ENCODE results near the gene LRP10.
"Not testable (repeated sequence)": the region's sequence is repeated elsewhere in the genome, so short reads cannot be mapped to it uniquely, and the experiment has no call there.

The LRP10 gene, protein sequence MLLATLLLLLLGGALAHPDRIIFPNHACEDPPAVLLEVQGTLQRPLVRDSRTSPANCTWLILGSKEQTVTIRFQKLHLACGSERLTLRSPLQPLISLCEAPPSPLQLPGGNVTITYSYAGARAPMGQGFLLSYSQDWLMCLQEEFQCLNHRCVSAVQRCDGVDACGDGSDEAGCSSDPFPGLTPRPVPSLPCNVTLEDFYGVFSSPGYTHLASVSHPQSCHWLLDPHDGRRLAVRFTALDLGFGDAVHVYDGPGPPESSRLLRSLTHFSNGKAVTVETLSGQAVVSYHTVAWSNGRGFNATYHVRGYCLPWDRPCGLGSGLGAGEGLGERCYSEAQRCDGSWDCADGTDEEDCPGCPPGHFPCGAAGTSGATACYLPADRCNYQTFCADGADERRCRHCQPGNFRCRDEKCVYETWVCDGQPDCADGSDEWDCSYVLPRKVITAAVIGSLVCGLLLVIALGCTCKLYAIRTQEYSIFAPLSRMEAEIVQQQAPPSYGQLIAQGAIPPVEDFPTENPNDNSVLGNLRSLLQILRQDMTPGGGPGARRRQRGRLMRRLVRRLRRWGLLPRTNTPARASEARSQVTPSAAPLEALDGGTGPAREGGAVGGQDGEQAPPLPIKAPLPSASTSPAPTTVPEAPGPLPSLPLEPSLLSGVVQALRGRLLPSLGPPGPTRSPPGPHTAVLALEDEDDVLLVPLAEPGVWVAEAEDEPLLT

DNA sequence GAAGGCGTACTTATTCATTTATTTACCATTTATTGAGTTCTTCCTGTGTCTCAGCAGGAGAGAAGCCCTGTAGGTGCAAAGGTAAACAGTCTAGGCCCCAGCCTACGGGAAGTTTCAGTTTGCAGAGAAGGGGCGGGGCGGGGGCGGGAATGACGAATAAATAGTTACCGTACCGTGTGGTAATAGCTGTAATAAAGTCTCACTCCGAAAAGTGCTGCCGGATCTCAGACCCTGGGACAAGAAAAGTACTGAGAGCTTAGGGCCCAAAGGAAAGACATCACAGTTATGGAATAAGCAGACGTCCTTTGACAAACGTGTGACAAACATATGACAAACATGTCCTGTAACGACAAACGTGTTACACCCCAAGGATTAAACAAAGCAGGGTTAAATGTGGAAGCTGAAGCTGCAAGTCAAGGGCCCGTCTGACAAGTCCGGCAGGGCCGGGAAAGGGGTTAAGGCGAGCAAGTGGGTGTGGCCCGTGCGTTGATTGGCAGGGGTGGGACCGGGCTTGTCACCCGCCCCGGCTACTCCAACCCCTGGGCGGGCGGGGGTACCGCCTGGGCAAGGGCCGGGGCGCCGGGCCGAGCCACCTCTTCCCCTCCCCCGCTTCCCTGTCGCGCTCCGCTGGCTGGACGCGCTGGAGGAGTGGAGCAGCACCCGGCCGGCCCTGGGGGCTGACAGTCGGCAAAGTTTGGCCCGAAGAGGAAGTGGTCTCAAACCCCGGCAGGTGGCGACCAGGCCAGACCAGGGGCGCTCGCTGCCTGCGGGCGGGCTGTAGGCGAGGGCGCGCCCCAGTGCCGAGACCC is at the start of gene LRP10:
Gene LRP10 (plus strand): TSS at position 517 of the 809 bp plus-strand sequence. CDS start 564 bp downstream, outside the sequence.
- peak; percentile 89 to 93 for DNase-seq

- no peak for DNase-seq
Observed at GRCh38 chr14:22822016-22822570, 49.4 kb upstream of the LRP10 start.

DNA sequence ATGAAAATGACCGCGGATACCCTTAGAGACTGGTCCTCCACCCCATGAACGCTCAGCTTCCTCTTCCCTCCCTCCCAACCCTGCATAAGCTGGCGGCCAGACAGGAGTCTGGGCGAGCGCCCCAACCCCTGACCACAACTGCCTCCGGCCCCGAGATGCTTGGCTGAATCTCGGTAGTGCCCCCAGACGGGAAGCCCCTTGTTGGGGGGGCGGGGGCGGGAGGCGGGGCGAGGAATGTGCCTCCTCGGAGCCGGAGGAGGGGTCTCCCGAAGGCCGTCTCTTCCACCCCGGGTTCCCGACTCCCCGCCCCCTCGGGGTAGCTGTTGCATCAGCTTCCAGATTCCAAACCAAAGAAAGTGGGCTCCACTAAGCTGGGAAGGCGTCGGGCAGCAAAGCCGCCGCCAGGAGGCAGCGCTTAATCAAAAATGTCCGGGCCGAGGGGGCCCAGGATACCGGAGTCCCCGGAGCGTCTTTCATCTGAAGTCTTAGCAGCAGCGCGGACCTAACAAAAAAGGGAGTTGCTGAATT is 48.9 kb upstream of the LRP10 start:
- DNase-seq = peak in 1 of 2 experiments; percentile 12

DNA sequence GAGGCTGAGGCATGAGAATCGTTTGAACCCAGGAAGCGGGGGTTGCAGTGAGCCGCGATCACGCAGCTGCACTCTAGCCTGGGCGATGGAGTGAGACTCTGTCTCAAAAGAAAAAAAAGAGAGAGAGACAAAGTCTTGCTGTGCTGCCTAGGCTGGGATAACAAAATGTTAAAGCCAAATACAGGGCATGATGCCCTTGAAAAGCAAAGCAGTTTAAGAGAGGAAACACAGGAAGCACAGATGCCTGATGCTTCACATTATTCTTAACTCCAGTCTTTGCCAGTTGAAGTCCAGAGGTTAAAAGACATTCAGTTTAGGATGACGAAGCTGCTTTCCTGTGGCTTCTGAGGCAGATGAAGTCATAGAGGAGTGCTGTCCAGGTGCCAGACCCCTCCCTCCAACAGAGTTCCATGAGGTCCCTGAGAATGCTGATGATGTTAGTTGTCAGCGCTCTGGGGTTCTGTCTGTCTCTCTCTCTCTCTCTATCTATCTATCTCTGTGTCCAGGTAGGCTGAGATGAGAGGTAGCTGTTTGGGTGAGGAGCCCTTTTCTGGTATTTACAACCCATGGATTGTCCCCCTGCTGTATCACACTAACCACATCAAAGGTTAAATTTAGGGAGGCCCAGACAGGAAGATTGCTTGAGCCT is 46.7 kb upstream of the LRP10 start:
- peak; percentile 27 to 41 for DNase-seq

GRCh38 chr14:22829076-22829660 is 42.4 kb upstream of the LRP10 start:
- not testable (repeated sequence) for DNase-seq

DNA sequence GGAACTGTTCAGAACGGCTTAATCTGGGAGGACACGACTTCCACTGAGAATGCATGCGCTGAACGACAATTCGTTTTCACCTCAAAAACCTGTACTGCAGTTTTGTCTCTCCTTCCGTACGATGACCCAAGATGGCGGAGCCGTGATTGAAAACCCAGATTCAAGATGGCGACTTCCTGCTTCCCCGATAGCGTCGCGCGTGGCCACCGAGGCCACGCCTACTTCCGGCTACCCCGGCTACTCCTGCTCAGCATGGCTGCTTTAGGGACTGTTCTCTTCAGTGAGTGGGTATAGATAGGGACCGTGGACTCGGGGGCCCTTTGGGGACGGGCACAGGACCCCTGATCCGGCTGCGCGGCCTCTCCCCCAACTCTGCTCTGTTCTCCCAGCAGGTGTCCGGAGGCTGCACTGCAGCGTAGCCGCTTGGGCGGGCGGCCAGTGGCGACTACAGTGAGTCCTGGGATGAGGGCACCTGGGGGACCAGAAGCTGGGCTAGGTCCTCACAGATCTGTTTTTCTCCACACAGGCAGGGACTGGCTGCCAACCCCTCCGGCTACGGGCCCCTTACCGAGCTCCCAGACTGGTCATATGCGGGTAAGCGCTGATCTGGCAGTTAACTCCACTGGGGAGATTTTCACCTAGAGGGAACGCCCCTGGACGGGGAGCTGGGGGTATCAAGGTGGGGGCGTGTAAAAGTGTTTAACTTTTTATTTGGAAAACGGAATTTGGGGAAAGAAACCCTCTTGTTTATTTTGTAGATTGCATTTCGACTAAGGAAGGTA is 41.7 kb upstream of the LRP10 start, which contains the start of gene MRPL52:
Gene MRPL52 (plus strand): TSS at position 227 of the 782 bp plus-strand sequence. CDS start 26 bp downstream, at position 253.
- peak; percentile 92 to 93 for DNase-seq

- no peak for DNase-seq
Observed at GRCh38 chr14:22830443-22831010, 41.0 kb upstream of the LRP10 start.

DNA sequence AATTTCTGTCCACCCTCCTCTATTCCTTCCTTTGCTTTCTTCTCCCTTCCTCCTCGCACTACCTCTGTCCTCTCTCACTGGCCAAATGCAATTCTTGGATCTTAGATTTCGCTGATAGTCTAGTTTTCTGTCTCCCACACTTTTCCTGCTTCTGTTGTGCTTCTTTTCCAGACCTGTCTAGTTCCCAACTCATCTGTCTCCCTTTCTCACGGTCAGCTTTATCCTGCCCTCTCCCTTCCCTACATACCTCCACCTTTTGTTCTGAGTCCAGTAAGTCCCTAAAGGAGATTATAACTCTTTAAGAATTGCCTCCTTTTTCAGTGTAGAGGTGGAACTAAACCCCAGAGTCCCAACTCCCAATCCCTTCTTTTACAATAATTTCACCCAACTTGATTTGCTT is 36.0 kb upstream of the LRP10 start:
- no peak for DNase-seq

DNA sequence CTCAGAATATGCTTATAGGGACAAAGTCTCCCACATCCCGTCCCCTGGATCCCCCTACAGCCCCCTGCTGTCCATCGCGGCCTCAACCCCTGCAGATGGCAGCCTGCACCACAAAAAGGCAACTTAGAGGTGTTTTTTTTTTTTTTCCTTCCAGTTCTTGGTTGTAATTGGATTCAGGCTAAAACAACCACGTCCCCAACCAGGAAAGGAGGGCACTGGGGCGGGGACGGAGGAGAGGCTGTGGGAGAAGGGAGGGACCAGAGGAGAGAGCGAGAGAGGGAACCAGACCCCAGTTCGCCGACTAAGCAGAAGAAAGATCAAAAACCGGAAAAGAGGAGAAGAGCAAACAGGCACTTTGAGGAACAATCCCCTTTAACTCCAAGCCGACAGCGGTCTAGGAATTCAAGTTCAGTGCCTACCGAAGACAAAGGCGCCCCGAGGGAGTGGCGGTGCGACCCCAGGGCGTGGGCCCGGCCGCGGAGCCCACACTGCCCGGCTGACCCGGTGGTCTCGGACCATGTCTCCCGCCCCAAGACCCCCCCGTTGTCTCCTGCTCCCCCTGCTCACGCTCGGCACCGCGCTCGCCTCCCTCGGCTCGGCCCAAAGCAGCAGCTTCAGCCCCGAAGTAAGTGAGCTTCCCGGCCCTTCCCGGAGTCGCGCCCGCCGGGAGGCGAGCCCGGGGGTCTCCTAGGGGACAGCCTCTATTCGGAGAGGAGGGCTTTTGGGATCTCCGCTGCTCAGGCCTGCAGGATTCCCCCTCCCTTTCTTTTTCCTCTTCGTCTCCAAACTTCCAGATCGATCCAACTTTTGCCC is 35.0 kb upstream of the LRP10 start, which contains the start of gene MMP14:
Gene MMP14 (plus strand): TSS at position 285 of the 813 bp plus-strand sequence. CDS start 233 bp downstream, at position 518.
- no peak for DNase-seq

- DNase-seq = no peak
Observed at GRCh38 chr14:22837114-22837749, 34.3 kb upstream of the LRP10 start.

DNA sequence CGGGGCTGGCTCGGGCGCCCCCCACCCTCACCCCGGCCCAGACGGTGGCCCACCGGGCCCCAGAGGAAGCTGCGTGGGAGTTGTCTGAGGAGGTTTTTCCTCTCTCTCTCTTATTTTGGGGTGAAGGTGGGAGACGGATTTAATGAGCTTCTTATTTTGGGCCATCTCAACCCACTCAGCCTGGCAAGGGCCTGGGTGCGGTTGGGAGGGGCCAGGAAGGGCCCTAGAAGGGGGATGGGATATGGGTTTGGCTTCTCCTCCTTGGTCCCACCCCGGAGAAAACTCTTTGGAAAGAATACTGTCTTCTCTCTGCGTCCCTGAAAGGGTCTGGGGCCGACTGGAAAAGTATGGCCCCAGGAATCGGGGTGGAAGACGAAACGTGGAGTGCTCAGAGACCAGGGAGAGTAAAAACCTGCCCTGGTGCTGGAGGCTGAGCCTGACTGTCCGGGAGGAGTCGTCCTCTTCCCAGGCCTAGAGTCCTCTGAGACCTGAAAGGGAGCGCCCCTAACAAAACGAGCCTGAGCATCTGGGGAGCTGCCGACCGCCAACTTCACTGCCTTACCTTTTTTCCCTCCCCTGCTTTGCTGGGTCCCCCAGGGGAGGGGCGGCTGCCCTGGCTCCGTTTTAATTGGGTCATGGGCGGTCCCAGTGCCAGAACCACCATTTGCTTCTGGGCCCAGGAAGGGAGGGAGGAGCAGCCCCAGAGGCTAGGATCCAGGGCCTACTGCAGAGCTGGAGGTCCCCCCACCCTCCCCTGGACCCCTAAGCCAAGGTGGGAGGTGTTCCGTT is 33.6 kb upstream of the LRP10 start:
- DNase-seq = no peak

- DNase-seq = no peak
Observed at GRCh38 chr14:22838631-22839041, 32.9 kb upstream of the LRP10 start.

DNA sequence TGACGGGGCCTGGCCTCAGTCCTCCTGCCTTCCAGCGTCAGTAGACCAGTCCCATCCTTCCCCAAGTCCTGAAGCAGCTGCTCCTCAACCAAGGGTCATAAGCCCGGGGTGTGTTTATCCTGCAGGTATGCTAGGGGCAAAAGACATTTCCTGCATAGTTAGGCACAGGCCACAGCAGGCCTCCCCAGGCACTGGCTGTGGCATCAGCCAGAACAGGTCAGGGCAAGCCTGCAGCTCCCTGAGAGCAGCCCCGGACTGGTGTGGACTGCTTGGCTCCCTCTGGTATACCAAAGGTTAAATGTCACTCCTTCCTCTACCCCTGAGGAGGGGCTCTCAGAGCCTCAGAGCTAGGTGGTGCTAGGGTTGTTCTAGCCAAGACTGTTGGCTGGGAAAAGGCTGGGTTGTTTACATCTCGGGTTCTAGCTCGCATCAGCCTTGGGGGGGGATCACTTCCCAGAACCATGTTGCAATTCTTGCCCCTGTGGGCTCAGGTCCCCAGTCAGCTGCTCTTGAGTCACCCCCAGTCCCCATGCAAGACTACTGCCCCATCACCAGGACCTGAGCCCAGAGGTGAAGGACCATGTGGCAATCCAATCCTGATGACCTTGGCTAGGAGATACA is 32.3 kb upstream of the LRP10 start:
- DNase-seq = no peak

- DNase-seq = no peak
Observed at GRCh38 chr14:22841311-22841710, 30.2 kb upstream of the LRP10 start.

- no peak for DNase-seq
Observed at GRCh38 chr14:22841769-22842168, 29.8 kb upstream of the LRP10 start.

DNA sequence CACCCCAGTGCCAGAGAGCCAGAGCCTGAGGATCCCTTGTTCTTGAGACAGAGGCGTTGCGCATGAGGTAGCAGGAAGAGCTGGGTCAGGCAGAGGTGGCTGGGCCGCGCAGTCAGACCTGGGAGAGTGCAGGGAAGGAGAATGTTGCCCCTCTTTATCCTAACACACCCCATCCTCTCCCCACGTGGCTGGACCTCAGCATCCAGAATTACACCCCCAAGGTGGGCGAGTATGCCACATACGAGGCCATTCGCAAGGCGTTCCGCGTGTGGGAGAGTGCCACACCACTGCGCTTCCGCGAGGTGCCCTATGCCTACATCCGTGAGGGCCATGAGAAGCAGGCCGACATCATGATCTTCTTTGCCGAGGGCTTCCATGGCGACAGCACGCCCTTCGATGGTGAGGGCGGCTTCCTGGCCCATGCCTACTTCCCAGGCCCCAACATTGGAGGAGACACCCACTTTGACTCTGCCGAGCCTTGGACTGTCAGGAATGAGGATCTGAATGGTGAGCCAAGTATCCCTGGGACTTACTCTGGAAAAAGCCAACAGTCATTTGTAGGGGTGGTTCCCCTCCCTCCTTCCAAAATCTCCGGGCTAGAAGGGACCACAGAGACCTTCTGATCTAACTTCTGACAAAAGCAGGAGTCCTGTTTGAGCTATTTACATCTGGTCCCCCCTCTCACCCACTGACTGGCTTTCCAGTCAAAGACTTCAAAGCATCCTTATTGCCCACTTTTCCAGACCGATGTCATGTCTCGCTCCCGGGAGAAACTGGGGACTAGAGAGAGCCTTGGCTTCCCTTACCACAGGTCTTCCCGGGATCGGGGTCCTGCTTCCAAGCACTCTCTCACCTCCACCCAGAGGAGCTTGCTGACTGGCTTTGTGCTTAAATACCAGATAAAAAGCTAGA is 29.1 kb upstream of the LRP10 start:
- no peak for DNase-seq
